HG03108 (cell line): Measurements from ENCODE around the gene SNTG2.

ENCODE experiments used
- ATAC-seq: cut with Tn5 transposase; IDR thresholded peaks from one replicate; pipeline ENCODE4 v1.9.1; 2021; ENCODE audit warnings: moderate library complexity; ENCODE audit not compliant: unreplicated experiment

Gene SNTG2

DNA sequence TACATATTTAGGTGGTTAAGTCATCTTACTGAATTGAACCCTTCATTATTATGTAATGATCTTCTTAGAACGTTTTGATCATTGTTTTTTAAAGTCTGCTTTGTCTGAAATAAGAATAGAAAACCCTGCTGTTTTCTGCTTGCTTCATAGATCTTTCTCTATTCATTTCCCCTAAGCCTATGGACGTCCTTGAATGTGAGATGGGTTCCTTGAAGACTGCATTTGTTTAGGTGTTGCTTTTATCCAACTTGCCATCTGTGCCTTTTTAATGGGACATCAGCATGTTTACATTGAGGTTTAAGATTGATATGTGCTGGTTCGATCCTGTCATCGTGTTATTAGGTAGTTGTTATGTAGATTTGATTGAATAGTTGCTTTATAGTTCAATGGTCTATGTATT lies 95.4 kb downstream of the SNTG2 start:
- ATAC-seq = no peak

DNA sequence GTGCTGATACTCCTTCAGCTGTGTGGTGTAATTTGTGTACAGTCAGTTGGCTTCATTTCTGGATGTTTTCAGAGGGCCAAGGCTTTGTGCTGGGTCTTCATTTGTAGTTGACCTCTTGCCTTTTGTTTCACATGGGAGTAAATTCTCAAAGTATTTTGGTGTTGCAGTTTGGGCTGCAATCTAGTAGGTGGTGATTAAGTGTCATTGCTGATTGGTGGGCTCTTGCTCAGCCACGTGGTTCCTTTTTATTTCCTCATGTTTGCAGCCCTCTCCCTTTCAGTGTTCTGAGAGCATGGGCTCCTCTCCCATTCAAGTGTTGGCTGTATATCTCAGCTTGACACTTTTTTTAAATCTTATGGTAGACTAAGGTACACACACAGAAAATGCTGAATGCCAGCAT lies 96.8 kb downstream of the SNTG2 start:
- ATAC-seq = no peak

DNA sequence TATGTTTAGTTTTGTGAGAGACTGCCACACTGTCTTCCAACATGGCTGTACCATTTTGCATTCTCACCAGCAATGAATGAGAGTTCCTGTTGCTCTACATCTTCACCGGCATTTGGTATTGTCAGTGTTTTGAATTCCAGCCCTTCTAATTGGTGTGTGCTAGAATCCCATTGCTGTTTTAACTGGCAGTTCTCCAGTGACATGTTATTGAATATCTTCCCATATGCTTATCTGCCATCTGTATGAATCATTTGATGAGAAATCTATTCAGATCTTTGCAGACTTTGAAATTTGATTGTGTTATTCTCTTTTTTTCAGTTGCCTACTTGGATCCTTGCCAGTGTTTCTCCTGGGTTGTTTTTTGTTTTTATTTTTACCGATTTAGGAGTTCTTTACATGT lies 99.0 kb downstream of the SNTG2 start:
- ATAC-seq = no peak

DNA sequence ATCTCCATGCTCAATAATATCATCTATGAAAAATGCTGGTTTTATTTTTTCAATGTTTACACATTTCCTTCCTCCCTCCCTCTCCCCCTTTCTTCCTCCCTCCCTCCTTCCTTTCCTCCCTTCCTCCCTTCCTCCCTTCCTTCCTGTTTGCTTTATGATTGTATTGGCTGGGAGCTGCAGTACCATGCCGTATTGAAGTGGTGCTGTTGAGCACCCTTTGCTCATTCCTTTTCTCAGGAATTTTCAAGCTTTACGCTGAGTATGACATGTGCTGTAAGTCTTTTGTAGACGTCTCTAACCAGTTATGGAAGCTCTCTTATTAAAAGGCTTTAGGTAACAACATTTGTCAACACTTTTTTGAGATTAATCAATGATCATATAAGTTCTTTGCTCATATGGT lies 100.4 kb downstream of the SNTG2 start:
- no peak for ATAC-seq

DNA sequence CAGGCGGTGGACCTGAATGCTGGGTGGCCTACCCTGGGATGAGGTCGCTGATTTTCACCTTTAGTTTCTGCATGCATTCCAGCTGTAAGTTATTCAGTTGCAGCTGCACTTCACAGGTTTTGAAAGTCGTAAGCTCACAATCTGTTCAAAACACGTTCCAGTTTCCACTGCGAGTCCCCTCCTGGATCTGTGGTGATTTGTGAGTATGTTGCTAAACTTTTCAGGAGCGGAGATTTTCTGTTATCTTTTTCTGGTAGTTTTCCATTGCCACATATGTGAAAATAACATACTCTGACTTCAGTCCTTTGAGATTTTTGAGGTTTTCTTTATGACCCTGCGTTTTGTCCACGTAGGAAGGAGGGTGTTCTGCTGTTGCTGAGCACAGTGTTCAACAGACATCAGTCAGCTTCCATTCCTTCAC lies 102.1 kb downstream of the SNTG2 start:
- ATAC-seq = no peak

DNA sequence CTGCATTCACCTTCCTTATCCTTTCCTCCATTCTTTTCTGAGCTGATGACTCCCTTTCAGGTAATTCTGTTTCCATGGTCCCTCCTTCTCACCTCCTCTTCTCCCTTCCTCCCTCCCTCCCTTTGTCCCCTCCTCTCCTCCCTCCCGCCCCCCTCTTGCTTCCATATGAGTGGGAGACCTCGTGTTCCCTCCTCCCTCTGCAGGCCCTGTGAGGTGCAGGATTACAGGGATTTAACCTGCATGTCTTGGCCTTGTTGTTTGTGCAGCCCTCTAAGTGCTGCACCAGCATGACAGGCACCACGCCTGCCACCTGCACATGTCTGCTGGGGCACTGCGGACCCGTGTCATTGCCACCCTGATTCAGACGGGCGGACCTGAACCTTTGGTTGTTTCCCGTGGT lies 103.1 kb downstream of the SNTG2 start:
- no peak for ATAC-seq

DNA sequence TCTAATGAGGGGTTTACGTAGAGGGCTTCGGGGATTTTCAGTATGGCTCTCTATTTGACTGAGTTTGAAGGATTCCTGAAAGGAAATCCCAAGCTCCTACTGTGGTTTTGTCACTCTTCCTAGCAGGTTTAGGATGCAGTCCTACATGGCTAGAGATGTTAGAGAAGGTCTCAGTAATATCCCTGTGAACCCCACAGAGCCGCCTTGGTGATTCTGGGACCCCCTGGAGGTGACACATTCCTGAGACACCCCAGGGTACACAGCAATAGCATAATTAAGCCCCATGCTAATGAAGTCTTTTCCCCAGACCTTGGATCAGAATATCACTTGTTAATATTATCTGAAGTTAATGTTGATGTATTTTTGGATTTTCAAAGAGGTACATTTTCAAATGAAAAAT lies 103.8 kb downstream of the SNTG2 start:
- ATAC-seq = no peak

DNA sequence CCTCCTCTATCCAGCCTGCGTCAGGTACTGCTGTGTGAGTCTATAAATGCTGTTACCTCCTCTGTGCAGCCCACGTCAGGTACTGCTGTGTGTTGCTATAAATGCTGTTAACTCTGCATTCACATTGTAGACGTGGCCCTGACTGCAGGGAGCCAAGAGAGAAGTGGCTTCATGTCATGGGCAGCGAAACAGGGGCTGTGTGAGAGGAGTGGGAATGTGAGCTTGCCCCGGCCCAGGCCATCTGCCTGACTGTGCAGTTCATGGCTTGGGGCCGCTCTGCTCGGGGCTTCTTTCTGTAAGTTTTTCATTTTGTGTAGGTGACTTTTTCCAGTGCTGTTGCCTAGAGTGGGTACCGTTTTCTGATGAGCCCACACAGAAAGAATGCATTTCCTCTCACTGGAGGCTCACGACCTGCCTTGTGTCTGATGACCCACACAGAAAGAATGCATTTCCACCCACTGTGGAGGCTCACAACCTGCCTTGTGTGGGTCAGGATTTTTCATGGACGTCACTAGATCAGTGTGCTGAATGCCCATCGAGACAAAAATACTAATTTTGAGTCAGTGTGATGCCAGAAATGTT lies 104.5 kb downstream of the SNTG2 start:
- no peak for ATAC-seq

DNA sequence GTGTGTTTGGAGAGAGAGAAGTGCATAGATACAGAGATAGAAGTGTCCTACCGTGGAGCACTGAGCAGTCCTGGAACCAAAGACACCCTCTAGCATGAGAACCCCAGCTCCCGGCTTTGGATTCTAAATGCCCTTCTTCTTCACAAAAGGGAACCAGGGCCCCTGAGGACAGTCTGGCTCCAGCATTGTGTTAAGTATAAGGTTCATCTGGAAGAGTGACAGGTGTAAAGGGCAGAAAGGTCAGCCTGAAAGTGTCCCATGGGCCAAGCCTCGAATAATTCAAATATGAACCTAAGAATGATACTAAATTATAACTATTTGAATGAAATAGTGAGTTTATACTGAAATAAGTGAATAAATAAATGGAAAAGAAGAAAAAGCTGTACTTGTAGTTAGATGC lies 109.7 kb downstream of the SNTG2 start:
- ATAC-seq = no peak

DNA sequence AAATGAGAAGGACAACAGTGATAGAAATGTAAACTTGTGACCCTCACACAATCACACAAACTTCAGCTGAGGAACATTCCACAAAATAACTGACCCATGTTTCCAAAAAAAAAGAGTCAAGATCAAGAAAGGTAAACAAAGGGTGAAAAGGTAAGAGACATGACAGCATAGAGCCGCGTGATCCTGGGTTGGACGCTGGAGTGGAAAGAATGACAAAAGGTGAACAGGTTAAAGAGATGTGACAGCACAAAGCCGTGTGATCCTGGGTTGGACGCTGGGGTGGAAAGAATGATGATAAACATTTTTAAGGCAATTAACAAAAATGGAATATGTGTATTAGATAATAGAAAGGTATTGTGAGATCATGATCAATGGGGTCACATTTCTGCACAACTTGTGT lies 110.3 kb downstream of the SNTG2 start:
- ATAC-seq = no peak

DNA sequence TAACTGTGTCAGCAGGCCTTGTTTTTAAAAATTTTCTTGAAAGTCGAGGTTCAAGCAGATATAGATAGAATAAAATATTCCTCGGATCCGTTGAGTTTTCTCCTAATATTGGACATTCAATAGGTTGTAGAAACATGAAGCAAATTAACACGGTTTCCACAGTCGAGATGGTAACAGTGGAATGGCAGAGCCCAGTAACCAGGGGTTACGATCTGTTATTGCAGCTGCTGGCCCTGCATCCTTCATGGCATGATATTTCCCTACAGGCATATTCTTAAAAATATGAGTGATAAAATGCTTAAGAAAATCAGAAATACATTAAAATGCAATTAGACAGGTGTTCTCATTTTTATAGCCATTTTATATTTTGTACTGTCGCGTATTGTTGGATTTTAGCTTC lies 117.6 kb downstream of the SNTG2 start:
- ATAC-seq = no peak

DNA sequence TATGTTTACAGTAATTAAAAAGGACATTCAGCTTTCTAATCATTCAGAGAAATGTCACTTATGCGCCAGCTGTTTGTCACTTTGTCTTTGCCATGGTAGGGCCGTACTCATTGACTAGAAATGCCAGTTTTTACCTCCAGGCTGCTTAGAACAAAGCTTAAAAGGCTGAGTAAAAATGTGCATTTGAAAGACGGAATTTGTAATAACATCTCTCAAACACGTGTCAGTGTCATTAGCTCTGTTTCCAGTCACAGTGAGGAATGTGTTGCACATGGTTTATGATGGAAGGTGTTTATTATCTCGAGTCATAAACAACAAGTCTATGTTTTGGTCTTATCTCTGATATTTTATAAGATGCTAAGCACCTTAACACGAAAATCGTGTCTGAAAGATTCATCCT lies 118.2 kb downstream of the SNTG2 start:
- no peak for ATAC-seq

DNA sequence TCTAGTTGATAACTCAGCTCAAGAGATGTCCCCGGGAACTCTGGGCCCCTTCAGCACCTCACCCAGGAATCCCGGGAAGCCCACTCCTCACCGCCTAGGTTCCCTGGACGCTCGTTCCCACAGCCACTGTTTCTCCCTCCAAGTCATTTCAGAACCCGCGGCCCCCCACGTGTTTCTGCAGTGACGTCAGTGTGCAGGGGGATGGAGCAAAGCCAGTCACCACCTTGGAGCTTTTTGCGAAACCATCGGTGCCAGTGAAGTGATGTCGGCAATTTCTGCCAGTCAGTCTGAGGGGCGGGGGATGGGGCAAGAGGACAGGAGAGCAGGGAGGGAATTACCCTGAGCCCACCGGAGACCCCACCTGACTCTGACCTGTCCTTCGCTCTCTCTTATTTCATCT lies 119.2 kb downstream of the SNTG2 start:
- no peak for ATAC-seq

DNA sequence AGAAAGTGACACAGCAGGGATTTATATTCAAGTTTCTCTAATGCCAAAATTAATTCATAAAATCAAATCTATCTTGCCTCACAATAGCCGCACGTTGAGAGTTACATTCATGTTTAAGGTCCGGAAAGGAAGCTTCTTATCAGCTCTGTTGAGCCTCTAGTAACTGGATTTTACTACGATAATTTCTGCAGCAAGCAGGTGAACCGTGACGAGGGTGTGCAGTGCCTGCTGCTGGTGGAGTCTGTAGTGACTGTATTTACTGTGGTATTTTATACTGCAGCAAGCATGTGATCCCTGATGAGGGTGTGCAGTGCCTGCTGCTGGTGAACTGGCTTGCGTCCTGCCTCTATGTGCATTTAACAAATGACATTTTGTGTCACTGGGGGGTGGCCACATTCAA lies 120.0 kb downstream of the SNTG2 start:
- ATAC-seq = no peak

DNA sequence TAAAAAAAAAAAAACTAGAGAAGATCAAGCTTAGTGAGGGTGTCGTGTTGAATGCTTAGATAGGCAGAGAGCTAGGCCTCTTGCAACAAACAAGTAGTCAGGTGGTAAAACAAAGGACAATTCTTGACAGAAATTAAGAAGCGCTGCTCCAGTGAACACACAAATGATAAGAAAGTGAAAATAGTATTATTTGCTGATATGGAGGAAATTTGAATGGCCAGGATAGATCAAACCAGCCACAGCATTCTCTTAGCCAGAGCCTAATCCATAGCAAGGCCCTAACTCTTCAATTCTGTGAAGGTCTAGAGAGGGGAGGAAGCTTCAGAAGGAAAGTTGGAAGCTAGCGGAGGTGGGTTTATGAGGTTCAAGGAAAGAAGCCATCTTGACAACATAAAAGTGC lies 121.0 kb downstream of the SNTG2 start:
- ATAC-seq = no peak

DNA sequence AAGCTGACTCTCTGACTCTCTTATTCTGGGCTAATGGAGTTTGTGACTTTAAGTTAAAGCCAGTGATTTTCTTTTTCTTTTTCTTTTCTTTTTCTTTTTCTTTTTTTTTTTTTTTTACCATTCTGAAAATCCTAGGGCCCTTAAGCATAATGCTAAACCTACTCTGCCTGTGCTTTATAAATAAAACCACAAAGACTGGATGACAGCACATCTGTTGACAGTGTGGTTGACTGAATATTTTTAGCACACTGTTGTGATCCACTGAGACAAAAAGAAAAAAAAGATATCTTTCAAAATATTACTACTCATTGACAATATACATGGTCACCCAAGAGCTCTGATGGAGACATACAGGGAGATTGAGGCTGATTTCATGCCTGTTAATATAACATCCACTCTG lies 121.6 kb downstream of the SNTG2 start:
- no peak for ATAC-seq

DNA sequence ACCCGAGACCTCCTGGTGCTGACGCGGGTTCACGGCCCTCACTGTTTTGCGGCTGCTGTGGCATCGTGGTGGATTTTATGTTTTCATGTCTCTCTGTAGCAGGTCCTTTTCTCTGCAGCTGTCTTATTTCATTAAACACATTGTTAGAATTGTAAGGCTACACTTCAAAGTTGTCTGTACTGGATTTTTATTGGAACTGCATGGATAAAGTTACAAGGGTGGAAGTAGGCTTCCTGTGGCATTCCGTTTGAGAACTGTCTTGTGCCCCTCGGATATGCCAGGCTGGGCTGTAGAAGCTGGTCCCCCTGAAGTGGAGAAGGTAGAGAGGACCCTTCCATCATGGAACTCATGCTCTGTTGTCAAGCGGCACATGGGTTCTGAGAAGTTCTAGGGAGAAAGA lies 127.3 kb downstream of the SNTG2 start:
- no peak for ATAC-seq

DNA sequence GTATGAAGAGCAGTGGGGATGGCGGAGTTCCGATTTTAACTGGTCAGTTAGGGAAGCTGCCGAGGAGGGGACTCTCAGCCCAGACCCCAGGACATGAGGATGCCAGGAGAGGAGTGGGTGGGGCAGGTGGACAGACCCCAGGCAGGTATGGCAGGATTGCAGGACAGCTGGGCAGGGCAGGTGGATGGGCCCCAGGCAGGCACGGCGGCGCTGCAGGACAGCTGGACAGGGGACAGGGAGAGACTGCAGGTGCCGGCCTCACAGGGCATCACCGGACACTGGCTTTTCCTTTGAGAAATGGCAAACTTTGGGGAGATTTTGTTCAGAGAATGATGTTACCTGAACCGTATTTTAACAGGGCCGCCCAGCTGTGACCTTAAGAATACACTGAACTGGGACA lies 127.7 kb downstream of the SNTG2 start:
- ATAC-seq = no peak

DNA sequence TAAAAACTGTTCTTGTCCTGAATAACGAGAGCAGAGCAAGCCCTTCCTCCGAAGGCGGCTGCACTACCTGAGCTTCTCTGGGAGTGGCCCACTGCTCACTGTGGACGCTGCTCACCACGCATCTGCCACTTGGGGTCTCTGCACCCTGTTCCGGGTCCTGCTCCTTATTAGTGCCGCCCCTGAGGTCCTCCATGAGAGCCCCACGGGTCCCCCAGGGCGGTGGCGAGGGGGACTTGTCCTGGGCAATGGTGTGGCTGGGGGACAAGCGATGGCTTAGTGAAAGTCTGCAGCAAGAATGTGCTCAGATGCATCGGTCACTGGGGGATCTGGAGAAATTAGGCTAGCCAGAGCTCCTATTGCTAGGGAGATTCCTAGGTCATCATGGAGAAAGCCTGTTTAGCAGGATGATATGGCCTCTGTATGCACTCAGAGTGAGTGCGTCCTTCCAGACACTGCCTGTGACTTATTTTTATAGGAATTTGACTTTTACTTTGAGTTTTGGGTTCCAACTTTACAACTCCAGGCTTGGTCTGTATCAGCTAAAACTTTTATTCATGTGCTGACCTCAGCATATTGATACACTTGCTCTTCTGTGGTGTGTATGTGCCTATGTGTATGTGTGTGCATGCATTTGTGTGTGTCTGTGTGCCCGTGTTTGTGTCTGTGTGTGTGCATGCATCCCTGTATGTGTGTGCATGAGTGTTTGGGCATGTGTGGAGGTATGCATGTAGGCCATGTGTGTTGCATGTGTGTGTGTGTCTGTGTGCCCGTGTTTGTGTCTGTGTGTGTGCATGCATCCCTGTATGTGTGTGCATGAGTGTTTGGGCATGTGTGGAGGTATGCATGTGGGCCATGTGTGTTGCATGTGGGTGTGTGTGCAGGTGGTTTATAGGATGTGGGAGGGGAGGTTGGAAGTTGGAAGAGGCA lies 129.5 kb downstream of the SNTG2 start:
- no peak for ATAC-seq

DNA sequence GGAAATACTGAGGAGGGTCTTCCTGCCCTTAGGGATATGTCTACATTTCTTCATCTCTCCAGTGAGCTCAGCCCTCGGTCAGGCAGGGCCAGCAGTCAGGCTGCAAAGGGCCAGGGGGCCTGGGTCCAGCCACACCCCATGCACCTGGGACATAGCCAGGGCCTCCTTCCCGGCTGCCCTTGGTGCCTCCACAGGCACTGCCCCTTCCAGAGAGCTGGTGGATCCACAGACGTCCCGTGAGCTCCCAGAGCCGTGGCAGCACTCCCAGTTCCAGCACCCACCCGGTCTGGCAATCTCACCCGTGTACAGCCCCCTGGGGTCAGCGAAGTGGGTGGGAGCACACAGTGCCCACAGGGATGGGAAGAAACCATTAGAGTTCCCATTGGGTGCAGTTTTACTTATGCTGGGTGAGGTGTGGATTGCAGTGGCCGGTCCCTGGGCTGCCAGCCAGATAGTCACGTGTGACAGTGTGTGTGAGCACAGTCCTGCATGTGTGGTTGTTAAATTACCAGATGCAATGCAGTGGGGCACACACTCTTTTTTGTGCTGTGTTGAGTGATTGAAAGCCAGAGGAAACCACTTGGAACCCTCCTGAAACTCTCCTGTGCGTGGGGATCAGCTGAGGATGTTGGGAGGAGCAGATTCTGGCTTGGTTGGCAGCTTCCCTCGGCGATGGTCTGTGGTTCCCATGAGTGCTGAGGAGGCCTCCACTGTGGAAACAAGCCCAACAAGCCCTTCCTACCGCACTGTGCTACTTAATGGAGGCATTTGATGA lies 131.0 kb downstream of the SNTG2 start:
- no peak for ATAC-seq

DNA sequence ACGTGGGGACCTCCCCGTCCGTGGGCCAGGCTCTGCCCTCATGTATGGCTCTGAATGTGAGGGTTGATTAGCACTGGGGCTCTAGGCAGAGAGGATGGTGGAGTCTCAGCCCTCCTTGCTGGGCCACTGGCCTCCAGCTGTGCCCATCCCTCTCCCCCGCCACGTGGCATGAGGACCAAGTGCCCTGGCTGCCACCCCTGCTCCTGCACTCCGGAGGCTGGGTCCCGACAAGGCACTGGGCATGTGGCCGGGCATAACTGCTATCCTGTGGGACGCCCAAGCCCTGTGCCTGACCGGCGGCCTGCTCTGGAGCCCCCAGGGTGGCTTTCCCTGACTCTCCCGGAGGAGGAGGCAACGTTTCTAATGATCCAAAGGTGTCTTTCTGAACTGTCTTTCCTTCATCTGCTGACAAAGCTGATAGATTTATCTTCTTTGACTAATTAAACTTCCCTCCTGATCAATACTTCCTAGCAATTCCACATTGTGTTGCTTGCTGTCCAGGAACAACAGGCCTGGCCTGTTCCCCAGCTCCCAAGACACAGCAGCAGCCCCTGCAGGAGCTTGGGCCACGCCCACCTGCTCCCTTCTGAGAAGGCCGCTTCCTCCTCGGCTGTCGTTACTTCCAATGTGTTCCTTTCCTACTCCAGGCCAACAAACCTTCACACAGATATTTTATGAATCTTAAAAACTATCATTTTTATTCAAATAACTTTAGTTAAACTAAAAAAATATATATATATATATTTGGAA lies 132.0 kb downstream of the SNTG2 start:
- no peak for ATAC-seq
